Stimulated activated CD8-positive, alpha-beta memory T cell treated with anti-CD3 and anti-CD28 coated beads, Interleukin-12 subunit alpha, Interleukin-12 subunit beta, amount 100 ng/mL, for 1 hour (primary cell): ENCODE results near the gene PPP2R2C.

Source experiments
- DNase-seq: peaks from one replicate; pipeline ENCODE4 v3.0.0-alpha.2; 2020; ENCODE audit warnings: low read depth

The PPP2R2C gene

DNA sequence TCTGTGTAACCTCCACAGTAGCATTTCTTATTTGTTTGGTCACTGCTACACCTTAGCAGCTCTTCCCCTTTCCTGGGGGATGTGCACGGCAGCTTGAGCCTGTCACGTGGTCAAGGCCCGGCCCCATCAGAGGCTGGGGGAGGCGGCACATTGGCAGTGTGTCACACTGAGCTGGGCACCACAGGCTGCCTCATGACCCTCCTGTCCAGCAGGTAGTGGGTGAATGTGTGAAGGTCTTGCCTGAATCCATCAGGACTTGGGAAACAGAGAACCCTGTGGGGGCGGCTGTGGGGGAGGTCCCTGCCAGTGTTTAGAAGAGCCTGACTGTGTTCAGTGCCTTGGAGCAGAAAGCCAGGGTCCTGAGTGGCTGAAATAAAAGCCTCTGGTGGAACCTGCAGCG is 169.5 kb downstream of the PPP2R2C start:
- DNase-seq: no peak

DNA sequence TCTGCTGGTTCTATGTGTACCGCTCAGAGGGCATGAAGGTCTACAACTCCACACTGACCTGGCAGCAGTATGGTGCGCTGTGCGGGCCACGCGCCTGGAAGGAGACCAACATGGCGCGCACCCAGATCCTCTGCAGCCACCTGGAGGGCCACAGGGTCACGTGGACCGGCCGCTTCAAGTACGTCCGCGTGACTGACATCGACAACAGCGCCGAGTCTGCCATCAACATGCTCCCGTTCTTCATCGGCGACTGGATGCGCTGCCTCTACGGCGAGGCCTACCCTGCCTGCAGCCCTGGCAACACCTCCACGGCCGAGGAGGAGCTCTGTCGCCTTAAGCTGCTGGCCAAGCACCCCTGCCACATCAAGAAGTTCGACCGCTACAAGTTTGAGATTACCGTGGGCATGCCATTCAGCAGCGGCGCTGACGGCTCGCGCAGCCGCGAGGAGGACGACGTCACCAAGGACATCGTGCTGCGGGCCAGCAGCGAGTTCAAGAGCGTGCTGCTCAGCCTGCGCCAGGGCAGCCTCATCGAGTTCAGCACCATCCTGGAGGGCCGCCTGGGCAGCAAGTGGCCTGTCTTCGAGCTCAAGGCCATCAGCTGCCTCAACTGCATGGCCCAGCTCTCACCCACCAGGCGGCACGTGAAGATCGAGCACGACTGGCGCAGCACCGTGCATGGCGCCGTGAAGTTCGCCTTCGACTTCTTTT is 170.5 kb downstream of the PPP2R2C start:
- DNase-seq: no peak

DNA sequence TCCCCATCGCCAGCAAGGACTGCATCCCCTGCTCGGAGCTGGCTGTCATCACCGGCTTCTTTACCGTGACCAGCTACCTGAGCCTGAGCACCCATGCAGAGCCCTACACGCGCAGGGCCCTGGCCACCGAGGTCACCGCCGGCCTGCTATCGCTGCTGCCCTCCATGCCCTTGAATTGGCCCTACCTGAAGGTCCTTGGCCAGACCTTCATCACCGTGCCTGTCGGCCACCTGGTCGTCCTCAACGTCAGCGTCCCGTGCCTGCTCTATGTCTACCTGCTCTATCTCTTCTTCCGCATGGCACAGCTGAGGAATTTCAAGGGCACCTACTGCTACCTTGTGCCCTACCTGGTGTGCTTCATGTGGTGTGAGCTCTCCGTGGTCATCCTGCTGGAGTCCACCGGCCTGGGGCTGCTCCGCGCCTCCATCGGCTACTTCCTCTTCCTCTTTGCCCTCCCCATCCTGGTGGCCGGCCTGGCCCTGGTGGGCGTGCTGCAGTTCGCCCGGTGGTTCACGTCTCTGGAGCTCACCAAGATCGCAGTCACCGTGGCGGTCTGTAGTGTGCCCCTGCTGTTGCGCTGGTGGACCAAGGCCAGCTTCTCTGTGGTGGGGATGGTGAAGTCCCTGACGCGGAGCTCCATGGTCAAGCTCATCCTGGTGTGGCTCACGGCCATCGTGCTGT is 171.2 kb downstream of the PPP2R2C start:
- DNase-seq: no peak

DNA sequence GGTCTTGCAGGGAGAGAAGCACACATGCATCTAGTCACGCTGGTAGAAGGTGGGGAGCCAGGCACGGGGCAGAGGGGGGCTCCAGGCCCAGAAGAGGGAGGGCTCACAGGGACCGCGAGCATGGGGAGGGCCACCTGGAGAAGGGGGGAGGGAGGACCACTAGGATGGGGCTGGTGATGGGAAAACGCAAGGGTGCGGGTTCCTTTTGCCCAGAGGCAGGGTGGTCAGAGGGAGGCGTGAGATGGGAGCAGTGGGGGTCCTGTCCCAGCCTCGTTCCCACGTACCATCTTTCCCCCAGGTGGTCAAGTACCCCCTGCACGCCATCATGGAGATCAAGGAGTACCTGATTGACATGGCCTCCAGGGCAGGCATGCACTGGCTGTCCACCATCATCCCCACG is 172.1 kb downstream of the PPP2R2C start:
- no peak for DNase-seq

DNA sequence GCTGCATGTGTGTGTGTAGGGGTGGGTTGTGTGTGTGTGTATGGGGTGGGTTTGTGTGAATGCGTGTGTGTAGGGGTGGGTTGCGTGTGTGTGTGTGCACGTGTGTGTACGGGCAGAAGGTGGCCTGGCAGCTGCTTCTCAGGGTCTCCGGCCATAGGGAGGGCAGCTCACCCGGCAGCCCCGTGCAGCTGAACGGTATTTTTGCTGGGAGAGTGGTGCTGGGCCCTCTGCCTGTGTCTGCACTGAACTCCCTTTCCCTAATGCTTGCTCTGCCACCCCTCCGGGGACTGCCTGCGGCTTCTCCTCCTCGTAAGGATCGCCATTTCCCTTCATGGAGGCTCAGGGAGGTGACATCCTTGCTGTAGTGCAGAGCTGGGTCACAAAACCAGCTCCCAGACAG is 172.5 kb downstream of the PPP2R2C start:
- DNase-seq: no peak

DNA sequence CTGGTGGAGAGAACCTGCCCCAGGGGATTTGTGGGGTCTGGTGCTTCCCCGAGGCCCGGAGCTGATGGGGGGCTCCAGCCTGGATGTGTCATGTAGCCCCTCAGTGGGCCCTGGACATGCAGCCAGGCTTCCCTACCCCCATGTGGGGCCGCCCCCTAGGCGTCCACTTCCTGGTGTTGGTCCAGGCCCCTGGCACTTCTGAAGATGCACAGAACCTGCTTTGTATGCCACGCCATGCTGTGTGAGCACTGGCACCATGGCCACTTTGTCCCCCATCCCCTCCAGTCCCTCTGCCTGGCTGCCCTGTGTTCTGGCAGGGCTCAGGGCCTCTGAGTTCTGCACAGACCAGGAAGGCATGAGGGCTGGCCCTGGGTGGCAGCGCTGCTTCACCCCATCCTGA is 173.6 kb downstream of the PPP2R2C start:
- DNase-seq: no peak

DNA sequence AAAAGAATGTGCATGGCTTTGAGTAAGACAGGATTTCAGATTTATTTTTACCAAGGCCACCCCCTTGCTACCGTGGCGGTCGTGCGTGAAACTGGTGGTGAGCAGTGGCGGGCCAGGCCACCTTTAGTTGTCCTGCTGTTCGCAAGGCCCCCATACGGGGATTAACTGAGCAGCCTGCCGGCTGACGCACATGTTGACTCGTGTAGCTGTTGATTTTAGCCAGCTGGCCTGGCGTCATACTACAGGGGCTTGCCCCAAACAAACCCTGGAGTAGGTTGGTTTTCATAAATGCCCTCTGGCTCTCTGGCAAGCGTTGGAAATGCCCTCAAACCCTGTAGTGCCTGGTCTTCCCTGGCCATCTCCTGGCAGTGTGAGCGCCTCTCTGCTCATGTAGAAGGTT is 174.4 kb downstream of the PPP2R2C start:
- no peak for DNase-seq

DNA sequence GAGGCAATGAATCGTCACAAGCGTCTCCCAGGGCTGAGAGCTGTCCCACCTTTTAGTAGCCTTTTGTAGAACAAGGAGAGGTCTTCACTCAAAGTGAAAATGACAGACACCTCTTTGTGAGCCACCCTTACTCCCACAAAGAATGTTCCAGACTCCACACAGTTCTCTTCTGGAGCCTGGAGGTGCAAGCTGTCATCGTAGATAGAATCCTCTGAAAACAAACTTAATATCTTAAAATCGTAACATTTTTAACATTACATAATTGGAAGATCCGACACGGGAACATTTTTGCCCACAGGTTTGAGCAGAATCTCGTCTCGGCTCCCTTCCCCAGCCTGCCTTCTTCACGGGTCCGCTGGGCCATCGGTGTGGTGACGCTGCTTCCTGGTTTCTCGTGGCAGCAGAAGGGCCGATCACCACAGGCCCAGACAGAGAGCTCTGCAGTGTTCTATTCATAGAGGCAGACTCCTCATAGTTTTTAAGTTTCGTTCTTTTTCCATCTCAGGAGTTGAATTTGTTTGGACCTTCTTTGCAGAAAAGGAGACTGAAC is 175.1 kb downstream of the PPP2R2C start:
- no peak for DNase-seq

DNA sequence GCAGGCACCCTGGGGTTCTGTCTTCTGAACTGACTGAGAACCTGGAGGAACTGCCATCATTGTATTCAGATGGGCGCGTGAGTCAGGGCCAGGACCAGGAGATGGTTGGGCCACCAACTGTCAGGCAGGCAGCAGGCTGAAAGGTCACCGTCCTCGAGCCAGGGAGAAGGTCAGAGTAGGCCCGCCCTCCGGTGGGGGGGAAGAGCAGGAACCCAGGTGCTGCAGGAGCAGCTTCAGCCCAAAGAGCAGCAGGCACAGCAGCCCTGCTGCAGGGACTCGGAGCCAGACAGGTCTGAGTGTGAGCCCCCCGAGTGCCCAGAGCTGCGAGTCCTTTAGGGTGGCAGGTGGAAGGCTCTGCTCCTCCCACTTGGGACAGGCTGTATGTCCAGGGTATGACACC is 176.4 kb downstream of the PPP2R2C start:
- DNase-seq: no peak

DNA sequence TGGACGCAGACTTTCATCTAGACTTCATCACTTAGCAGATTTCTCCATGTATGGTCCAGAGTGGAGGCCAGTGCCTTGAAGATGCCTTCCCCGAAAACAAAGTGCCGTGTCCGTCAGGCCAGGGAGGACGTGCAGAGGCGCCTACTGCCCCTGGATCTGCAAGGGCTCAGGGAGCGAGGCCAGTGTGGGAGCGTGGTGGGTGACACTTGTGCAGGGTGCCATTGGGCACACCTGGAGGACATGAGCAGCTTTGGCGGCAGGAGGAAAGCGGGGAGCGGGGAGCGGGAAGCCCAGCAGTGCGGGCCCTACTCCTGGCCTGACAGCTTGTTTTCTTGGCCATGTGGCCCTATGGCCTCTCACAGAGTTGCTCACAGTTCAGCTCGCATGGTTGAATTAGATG is 176.9 kb downstream of the PPP2R2C start:
- no peak for DNase-seq

DNA sequence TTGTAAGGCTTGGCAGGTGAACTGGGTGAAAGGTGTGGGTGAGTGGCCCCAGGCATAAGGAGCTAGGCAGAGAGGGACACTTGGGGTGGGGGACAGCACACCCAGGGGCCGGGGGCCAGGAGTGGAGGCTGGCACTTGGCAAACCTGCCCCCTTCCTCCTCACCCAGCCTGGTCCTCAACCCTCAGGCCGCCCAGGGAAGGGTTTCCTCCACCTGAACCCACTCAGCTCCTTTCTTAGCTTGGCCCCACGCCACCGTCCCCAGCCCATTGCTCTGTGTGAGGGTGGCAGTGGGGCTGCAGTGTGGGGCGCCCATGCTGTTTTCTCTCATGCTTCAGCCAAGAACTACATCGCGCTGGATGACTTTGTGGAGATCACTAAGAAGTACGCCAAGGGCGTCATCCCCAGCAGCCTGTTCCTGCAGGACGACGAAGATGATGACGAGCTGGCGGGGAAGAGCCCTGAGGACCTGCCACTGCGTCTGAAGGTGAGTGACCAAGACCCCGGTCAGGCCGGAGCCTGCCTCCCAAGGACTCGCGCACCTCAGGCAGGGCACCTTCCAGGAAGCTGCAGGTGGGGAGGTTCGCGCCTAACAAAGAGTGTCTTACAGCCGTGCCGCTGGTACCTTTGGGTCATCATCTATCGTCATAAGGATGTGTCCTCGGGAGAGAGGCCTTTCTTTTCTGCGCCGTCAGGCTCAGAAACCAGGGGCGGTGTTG is 177.6 kb downstream of the PPP2R2C start:
- DNase-seq: no peak

DNA sequence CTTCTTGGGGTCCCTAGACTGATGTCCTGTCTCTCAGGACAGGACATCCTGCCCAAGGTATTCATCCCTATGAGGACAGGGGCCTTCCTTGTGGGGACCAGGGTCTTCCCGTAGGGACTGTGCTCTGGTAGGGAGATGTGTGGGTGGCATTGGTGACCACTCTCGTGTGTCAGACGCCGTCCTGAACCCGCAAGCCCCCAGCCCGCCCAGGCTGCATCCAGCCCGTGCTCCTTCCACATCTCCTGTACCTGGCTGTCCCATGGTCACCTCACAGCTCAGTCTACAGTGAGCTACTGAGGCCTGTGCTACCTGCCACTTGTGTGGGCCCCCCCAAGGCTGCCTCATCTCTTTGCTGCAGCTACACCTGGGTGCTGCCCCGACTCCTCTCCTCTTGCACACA is 178.8 kb downstream of the PPP2R2C start:
- DNase-seq: no peak

DNA sequence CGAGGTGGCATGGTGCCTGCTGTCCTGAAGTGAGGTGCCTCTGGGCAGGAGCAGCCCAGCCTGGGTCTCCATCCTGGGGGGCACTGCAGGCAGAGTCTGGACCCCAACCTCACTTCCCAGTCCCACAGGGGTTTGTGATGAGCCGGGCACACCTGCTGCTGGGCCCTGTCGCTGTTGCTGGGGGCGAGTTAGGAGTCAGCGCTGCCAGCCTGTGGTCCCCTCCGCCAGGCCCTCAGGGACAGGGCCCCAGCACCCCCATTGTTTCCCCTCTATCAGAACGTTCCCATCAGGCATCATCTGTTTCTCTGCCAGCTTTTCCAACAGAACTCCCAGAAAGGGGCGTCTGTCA is 179.3 kb downstream of the PPP2R2C start:
- DNase-seq: no peak

DNA sequence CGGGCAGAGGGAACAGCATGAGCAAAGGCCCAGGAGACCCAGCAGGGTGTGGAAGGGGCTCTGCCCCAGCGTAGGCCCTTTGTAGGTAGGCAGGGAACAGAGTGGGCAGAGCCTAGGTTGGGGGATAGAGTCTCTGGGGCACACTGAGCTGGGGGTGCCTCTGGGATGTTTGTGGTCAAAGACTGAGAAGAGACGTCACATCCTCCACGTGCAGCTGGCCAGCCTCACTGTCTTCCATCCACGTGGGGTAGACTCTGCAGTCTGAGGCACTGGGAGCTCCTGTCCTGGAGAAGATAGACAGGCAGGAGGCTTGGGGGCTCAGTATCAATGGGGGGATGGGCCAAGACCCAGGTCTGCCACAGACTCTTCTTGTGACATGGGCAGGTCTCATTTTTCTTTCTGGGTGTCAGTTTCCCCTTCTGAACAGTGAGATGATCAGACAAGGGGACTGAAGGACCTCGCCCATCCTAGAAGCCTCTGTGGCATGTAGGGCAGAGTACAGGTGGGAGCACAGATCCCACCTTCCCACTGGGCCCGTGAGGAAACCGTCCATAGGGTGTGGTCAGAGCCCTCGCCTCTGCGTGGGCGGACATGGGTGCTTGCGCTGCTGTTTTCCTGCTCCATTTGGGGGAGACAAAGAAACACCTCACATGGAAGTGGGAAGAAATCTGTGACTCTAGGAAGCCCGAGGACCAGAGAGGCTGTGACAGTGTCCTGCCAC is 179.9 kb downstream of the PPP2R2C start:
- DNase-seq: no peak

DNA sequence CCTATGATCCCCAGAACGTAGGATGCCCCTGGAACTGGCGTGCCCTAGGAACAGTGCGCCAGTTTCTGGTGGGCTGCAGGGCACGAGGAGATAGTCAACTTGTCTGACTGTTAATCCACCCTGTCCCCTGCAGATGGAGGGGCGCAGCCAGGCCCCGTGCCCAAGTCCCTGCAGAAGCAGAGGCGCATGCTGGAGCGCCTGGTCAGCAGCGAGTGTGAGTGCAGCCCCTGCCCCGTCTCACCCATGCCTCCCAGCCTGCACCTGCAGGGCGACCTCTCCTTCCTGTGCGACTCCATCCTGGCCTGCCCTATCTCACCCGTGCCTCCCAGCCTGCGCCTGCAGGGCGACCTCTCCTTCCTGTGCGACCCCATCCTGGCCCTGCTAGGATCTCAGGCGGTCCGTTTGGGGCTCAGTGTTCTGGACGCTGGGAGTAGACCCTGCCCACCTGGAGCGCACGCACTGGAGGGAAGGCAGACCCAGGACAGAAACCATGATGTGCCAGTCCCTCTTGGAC is 180.6 kb downstream of the PPP2R2C start:
- DNase-seq: no peak

DNA sequence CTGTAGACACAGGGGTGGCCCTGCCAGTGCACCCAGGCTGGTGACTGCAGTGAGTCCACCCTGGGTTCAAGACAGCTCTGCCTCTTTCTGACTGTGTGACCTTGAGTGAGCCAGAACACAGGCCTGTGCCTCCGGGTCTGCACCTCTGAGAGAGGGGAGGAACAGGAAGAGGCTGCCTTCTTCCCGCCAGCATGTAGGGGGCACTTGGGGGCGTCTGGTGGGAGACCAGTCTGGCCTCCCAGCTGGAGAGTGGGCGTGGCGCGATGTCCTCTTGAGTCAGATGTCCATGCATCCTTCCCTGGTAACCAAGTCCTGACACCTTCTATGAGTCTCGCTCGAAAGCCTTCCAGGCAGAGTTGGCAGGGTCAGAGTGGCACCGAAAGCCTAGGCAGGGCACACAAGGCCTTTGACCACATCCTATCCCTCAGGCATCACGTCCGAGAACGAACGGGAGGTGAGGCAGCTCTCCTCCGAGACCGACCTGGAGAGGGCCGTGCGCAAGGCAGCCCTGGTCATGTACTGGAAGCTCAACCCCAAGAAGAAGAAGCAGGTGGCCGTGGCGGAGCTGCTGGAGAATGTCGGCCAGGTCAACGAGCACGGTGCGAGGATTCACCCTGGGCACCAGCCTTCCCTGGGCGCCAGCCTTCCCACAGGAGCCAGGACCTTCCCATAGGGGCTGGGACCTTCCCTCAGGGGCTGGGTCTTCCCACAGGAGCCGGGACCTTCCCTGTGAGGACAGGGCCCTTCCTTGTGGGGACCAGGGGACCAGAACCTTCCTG is 181.5 kb downstream of the PPP2R2C start:
- no peak for DNase-seq

DNA sequence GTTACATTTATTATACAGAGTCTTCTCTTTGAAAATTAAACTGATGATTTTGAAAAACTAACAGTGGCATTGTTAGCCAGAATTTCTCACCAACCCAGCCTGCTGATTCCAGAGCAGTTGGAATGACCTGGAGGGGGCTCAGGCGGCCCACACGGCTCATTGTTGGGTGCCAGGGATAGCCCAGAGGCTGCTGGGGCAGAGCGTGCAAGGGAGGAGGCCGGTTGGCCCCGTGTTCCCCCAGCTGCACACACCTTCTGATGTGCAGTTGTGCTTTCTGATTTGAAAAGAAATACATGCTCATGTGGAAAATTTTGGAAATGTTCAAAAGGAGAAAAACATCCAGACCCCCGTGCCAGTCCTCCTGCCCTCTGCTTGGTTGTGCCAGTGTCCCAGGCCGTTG is 182.2 kb downstream of the PPP2R2C start:
- no peak for DNase-seq

DNA sequence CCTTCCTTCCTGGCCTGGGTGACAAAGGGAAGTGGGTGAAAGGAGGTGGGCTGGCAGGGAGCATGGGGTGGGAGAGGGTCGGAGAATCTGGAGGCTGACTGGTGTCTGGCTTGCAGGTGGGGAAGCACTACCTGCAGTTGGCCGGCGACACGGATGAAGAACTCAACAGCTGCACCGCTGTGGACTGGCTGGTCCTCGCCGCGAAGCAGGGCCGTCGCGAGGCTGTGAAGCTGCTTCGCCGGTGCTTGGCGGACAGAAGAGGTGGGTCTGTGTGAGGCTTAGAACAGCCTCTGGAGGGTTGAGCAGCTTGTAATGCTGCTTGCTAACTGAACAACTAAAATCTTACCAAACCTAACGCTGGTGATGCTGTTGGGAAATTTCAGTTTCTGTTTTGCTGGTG is 183.5 kb downstream of the PPP2R2C start:
- no peak for DNase-seq

DNA sequence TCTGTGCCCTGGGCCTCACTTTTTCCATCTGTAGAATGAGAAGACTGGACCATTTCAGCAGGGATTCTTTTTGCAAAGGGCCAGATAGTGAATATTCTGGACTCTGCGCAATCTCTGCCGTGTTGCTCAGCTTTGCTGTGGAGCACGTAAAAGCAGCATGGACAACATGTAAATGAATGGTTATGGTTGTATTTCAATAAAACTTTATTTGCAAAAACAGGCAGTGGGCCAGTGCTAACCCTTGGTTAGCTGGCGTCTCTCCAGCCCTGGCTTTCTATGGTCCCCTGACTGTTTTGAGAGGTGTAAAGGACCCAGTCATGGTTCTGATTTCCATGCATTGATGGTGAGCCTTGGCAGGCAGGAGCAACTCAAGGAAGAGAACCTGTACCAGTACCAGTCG is 184.1 kb downstream of the PPP2R2C start:
- no peak for DNase-seq

DNA sequence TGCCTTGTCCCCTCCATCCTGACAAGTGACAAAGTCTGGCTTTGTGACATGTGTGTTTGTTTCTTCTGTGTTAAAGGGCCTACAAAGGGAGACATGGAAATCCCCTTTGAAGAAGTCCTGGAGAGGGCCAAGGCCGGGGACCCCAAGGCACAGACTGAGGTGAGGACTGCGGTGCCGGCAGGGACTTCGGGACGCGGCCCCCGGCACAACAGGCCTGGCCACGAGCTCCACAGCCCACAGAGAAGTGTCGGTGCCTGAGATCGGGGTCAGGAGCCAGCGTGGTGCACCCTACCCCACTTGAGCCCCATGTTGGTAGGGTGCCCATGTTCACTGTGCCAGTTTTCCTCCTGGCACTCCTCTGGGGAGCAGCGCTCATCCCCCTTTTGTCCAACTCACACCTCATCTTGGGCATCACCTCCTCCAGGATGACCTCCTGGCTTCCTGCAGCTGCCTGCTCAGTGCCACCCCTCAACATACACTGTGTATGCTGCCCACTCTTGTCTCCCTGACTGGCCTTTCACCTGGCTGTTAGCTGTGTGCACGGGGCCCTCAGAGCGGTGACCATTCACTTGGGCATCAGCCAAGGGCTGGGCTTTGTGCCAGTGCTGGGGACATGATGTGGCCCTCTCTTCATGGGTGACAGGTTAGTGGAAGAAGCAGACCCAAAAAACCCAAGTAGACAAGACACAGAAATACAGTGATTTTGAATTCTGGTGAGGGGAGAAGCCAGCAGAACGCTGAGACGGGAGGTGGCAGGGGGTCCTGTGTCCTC is 185.2 kb downstream of the PPP2R2C start:
- no peak for DNase-seq

DNA sequence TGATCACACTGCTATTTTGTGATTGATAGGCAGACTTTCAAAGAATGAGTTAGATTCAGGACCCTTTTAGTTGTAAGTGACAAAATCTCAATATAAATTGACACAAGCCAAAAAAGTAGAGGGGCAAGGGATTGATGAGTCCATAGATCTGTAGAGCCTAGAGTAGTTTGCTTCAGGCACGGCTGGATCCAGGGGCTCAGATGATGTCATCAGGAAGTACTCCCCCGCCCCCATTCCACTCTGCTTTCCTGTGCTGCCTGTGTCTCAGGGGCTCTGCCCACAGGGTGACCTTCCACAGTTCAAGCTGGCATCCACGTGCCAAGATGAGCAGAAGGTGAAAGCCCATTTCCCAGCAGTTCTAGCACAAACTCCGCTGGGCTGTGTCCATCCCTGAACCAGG is 189.1 kb downstream of the PPP2R2C start:
- DNase-seq: no peak
